PC-3 (cell line): Measurements from ENCODE around the gene NIM1K.

Experiments used
- EZH2 ChIP-seq: fragments of 300-600 bp; sonication (generic); IDR thresholded peaks from one replicate; pipeline ENCODE4 v1.6.1; 2017; ENCODE audit warnings: antibody characterized with exemption, mild to moderate bottlenecking, low read length; ENCODE audit not compliant: unreplicated experiment
- TF ChIP-seq, protein P1 (sequence below): fragments of 300-600 bp; sonication (generic); conservative IDR thresholded peaks from 2 replicates; pipeline ENCODE4 v1.5.1; 2017; ENCODE audit warnings: antibody characterized with exemption, low read depth, mild to moderate bottlenecking, low read length

DNA sequence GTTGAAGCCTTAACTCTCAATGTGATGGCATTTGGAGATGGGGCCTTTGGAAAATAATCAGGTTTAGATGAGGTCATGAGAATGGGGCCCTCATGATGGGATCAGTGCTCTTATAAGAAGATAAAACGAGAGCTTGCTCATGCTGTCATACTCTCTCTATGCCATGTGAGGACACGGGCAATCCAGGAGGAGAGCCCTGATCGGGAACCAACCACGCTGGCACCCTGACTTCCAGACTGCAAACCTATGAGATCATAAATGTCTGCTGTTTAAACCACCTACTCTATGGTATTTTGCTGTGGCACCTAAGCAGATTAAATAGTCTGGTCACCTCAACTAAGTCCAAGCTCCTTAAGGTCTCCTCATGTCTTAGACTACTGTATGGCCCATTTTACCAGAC, 111.2 kb downstream of the NIM1K start:
- TF ChIP-seq, protein P1, sequence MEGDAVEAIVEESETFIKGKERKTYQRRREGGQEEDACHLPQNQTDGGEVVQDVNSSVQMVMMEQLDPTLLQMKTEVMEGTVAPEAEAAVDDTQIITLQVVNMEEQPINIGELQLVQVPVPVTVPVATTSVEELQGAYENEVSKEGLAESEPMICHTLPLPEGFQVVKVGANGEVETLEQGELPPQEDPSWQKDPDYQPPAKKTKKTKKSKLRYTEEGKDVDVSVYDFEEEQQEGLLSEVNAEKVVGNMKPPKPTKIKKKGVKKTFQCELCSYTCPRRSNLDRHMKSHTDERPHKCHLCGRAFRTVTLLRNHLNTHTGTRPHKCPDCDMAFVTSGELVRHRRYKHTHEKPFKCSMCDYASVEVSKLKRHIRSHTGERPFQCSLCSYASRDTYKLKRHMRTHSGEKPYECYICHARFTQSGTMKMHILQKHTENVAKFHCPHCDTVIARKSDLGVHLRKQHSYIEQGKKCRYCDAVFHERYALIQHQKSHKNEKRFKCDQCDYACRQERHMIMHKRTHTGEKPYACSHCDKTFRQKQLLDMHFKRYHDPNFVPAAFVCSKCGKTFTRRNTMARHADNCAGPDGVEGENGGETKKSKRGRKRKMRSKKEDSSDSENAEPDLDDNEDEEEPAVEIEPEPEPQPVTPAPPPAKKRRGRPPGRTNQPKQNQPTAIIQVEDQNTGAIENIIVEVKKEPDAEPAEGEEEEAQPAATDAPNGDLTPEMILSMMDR = no peak
- no peak for TF ChIP-seq EZH2
